ENCODE results near the gene NTSR2.

Gene NTSR2

DNA sequence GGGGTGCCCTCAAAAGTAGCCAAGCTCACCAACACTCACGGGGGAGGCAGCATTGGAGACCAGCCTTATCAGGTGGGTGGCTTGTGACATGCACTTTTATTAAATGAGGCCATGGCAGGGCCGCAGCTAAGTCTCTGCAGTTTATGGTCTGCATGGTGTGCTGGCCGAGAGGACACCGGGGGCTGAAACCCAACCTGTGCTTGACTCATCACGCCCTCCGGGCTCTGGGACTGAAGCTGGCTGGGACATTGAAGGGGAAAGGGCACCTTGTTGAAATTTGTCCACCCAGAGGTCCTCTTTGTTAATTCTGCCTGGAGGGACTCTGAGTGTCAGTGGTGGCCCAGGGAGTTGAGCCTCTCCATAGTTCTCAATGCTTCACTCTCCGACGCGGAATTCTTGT, 17.7 kb upstream of the NTSR2 start:
- TF ChIP-seq ARNT (IDR thresholded peaks at IDR 0.05): no peak
- no peak for TF ChIP-seq FOXK2 (IDR thresholded peaks at IDR 0.05)
- no peak for TF ChIP-seq BHLHE40 (IDR thresholded peaks at IDR 0.05; ENCODE audit: borderline replicate concordance)
- no peak for TF ChIP-seq FOXA1 (IDR thresholded peaks at IDR 0.05)
- TF ChIP-seq, protein P1, sequence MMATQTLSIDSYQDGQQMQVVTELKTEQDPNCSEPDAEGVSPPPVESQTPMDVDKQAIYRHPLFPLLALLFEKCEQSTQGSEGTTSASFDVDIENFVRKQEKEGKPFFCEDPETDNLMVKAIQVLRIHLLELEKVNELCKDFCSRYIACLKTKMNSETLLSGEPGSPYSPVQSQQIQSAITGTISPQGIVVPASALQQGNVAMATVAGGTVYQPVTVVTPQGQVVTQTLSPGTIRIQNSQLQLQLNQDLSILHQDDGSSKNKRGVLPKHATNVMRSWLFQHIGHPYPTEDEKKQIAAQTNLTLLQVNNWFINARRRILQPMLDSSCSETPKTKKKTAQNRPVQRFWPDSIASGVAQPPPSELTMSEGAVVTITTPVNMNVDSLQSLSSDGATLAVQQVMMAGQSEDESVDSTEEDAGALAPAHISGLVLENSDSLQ (IDR thresholded peaks at IDR 0.05): no peak
- TF ChIP-seq HDGF (IDR thresholded peaks at IDR 0.05; ENCODE audit: borderline replicate concordance): no peak
- no peak for TF ChIP-seq ZNF384 (IDR thresholded peaks at IDR 0.05)
- no peak for TF ChIP-seq LEF1 (IDR thresholded peaks at IDR 0.05; ENCODE audit: borderline replicate concordance)
- DNase-seq (ENCODE audit: extremely low spot score): no peak
- ChIA-PET CTCF (interaction anchor here (0.5 to 1.6 kb wide), 21 partner anchors 9 to 1016 kb away, joined by 3 to 26 read pairs (median 3); no protein-coding TSS in a partner anchor), POLR2A (no interaction called here)

DNA sequence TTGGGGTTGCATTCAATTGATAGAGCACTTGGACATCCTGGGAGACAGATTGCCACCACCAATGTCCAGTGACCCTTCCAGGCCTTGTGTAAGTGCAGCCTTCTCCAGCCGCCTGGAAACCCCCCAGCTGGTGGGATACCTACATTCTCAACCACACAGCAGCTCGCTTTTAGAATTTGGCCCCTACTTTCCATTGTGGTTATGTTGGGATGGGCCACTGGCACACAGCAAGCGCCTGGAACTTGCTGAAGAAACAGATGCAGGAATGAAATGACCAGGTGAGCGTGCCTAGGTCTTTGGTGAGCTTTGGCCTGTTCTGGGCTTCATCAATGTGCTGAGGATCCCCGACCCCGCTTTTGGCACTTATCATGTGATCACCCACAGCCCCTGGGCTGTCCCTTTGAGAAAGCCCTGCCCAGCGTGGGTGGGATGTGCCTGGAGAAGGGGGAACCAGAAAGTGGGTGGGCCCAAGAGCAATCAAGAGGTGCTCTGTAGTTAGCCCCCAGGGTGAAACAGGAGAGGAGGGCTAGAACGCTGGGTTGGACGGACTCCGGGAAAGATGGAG, 16.0 kb upstream of the NTSR2 start:
- no peak for DNase-seq (ENCODE audit: extremely low spot score)
- TF ChIP-seq BHLHE40 (IDR thresholded peaks at IDR 0.05; ENCODE audit: borderline replicate concordance) (no peak), ZNF384 (IDR thresholded peaks at IDR 0.05) (no peak), NFRKB (IDR thresholded peaks at IDR 0.05) (no peak), FOXM1 (IDR thresholded peaks at IDR 0.05; ENCODE audit: borderline replicate concordance) (no peak), LEF1 (IDR thresholded peaks at IDR 0.05; ENCODE audit: borderline replicate concordance) (no peak), FOXK2 (IDR thresholded peaks at IDR 0.05) (no peak), L3MBTL2 (conservative IDR thresholded peaks at IDR 0.05) (no peak), ARNT (IDR thresholded peaks at IDR 0.05) (no peak), SUZ12 (IDR thresholded peaks at IDR 0.05) (no peak)
- TF ChIP-seq, protein P1 (IDR thresholded peaks at IDR 0.05): no peak
- POLR2A ChIA-PET: no interaction called here
- CTCF ChIA-PET: no interaction called here

DNA sequence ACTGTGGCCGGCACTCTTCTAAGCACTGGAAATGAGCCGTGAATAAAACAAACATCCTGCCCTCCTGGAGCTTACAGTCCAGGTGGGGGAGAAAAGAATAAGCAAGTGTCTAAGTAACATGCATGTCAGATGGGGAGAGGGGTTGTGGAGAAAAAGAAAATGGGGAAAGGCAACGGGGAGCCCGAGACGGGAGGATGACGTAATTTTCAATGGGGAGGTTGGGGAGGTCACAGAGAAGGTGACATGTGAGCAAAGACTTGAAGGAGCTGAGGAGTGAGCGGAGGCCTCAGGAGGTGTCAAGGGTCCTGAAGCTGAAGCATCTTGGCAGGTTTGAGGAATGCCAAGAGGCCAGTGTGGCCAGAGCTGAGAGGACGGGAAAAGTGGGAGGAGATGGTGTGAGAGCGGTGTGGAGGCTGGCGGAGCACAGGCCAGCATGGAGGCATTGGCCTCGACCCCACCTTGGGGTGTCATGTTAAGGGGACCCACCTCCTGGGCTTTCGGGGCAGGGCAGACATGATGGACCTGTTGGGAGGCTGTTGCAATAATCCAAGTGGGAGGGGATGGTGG, 15.0 kb upstream of the NTSR2 start:
- no peak for TF ChIP-seq NFRKB (IDR thresholded peaks at IDR 0.05)
- no peak for TF ChIP-seq HDGF (IDR thresholded peaks at IDR 0.05; ENCODE audit: borderline replicate concordance)
- no peak for TF ChIP-seq FOXM1 (IDR thresholded peaks at IDR 0.05; ENCODE audit: borderline replicate concordance)
- no peak for TF ChIP-seq SP1 (IDR thresholded peaks at IDR 0.05)
- TF ChIP-seq TARDBP (IDR thresholded peaks at IDR 0.05): no peak
- TF ChIP-seq, protein P1 (IDR thresholded peaks at IDR 0.05): no peak
- TF ChIP-seq SUZ12 (IDR thresholded peaks at IDR 0.05): no peak
- TF ChIP-seq FOXA1 (IDR thresholded peaks at IDR 0.05): no peak
- TF ChIP-seq LEF1 (IDR thresholded peaks at IDR 0.05; ENCODE audit: borderline replicate concordance): no peak
- TF ChIP-seq ELF4 (IDR thresholded peaks at IDR 0.05): no peak
- no peak for TF ChIP-seq CTBP1 (IDR thresholded peaks at IDR 0.05; ENCODE audit: borderline replicate concordance)
- TF ChIP-seq BHLHE40 (IDR thresholded peaks at IDR 0.05; ENCODE audit: borderline replicate concordance): no peak
- no peak for TF ChIP-seq L3MBTL2 (conservative IDR thresholded peaks at IDR 0.05)
- TF ChIP-seq ARNT (IDR thresholded peaks at IDR 0.05): no peak
- TF ChIP-seq ZNF384 (IDR thresholded peaks at IDR 0.05): no peak
- TF ChIP-seq FOXK2 (IDR thresholded peaks at IDR 0.05): no peak
- ChIA-PET POLR2A (no interaction called here), CTCF (interaction anchor here (0.7 kb wide), 1 partner anchor 8 kb away, joined by 3 read pairs; no protein-coding TSS in a partner anchor)
- no peak for DNase-seq (ENCODE audit: extremely low spot score)

DNA sequence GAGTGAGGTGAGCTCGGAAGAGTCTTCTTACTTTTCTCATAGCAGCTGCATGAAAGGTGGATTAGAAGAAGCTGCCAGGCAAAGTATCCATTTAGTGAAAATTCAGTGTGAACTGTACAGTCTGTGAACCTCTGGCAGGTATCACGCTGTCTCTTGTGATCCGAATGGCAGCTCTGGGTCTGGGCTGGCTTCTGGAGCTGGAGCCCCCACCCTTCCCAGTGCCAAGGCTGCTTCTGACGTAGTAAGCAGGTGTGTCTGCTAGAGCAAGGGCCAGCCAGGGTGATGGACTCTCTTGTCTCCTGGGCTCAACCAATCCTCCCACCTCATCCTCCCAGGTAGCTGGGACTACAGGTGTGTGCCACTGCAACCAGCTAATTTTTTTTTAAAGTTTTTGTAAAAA, 14.0 kb upstream of the NTSR2 start:
- CTCF ChIA-PET: interaction anchor here (0.6 to 1.3 kb wide), 3 partner anchors 9 to 206 kb away, joined by 3 to 4 read pairs (median 3); no protein-coding TSS in a partner anchor
- DNase-seq (ENCODE audit: extremely low spot score): no peak
- POLR2A ChIA-PET: no interaction called here
- TF ChIP-seq TARDBP (IDR thresholded peaks at IDR 0.05): no peak
- no peak for TF ChIP-seq ELF4 (IDR thresholded peaks at IDR 0.05)
- TF ChIP-seq, protein P1 (IDR thresholded peaks at IDR 0.05): no peak
- TF ChIP-seq SUZ12 (IDR thresholded peaks at IDR 0.05): no peak
- no peak for TF ChIP-seq HDGF (IDR thresholded peaks at IDR 0.05; ENCODE audit: borderline replicate concordance)
- TF ChIP-seq ZNF384 (IDR thresholded peaks at IDR 0.05): no peak
- no peak for TF ChIP-seq LEF1 (IDR thresholded peaks at IDR 0.05; ENCODE audit: borderline replicate concordance)

DNA sequence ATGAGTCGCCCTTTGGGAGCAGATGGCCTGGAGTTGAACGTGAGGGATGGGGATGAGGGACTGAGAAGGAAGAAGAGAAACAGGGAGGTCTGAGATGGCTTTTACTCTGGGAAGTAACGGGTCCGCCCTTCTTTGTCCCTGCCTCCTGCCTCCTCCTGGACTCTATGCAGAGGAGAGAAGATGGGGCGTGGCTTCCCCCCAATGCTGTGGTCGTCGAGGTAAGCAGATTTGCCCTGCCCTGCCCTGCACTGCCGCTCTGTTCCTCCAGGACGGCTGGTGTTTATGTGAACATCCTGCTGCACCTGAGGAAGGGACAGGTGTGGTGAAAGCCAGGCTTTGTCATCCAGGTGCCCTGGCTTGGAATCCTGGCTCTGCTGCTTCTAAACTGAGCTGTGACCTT, 13.5 kb upstream of the NTSR2 start:
- ChIA-PET POLR2A (no interaction called here), CTCF (interaction anchor here (1.3 kb wide), 1 partner anchor 206 kb away, joined by 4 read pairs; no protein-coding TSS in a partner anchor)
- DNase-seq (ENCODE audit: extremely low spot score): no peak

More for the DNA sequence above, 13.5 kb upstream of the NTSR2 start:
- TF ChIP-seq BHLHE40 (IDR thresholded peaks at IDR 0.05; ENCODE audit: borderline replicate concordance) (no peak), L3MBTL2 (conservative IDR thresholded peaks at IDR 0.05) (no peak), ZNF384 (IDR thresholded peaks at IDR 0.05) (no peak), FOXK2 (IDR thresholded peaks at IDR 0.05) (no peak), FOXA1 (IDR thresholded peaks at IDR 0.05) (no peak), TARDBP (IDR thresholded peaks at IDR 0.05) (no peak), FOXM1 (IDR thresholded peaks at IDR 0.05; ENCODE audit: borderline replicate concordance) (no peak), ELF4 (IDR thresholded peaks at IDR 0.05) (no peak), CTBP1 (IDR thresholded peaks at IDR 0.05; ENCODE audit: borderline replicate concordance) (no peak), NFRKB (IDR thresholded peaks at IDR 0.05) (no peak), ARNT (IDR thresholded peaks at IDR 0.05) (no peak), SP1 (IDR thresholded peaks at IDR 0.05) (no peak), SUZ12 (IDR thresholded peaks at IDR 0.05) (no peak)
- TF ChIP-seq, protein P1 (IDR thresholded peaks at IDR 0.05): no peak
